Upper lobe of left lung (tissue), 4 donors: ENCODE results near the gene HDDC2.

ENCODE experiments used
- POLR2AphosphoS5 ChIP-seq, 2 donors: sonication (generic); formaldehyde crosslinking; IDR thresholded peaks; one replicate each; pipeline ENCODE4 v1.5.1; 2017; ENCODE audit warnings: antibody characterized with exemption in 2 of 2
- TF ChIP-seq, protein P1 (sequence below), 6 experiments: fragments of 450-650 bp in 4 of 6; fragments of 200-600 bp in 2 of 6; sonication (generic) in 2 of 6; IDR thresholded peaks; one replicate each; pipeline ENCODE4 v1.5.1; 2016 to 2019; ENCODE audit warnings: antibody characterized with exemption in 6 of 6

DNA sequence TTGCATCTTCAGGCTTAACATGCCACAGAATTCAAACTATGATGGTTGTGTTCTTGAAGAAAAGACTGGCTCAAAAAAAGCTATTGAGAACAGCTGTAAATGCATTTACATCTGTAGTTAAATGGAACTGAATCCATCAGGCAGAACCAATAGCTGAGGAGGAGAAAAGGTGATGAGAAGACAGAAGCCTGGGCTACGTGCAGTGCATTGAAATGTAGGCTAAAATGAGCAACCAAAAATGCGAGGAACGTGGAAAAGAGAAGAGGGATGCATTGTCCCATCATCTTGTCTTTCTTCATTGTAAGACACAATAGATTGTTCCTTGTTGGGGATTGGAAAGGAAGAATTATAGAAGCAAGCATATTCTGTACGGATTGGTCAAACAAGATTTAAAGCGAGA, 13.8 kb upstream of the HDDC2 start:
- no peak for TF ChIP-seq POLR2AphosphoS5 (IDR thresholded peaks at IDR 0.05)
- TF ChIP-seq, protein P1, sequence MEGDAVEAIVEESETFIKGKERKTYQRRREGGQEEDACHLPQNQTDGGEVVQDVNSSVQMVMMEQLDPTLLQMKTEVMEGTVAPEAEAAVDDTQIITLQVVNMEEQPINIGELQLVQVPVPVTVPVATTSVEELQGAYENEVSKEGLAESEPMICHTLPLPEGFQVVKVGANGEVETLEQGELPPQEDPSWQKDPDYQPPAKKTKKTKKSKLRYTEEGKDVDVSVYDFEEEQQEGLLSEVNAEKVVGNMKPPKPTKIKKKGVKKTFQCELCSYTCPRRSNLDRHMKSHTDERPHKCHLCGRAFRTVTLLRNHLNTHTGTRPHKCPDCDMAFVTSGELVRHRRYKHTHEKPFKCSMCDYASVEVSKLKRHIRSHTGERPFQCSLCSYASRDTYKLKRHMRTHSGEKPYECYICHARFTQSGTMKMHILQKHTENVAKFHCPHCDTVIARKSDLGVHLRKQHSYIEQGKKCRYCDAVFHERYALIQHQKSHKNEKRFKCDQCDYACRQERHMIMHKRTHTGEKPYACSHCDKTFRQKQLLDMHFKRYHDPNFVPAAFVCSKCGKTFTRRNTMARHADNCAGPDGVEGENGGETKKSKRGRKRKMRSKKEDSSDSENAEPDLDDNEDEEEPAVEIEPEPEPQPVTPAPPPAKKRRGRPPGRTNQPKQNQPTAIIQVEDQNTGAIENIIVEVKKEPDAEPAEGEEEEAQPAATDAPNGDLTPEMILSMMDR (IDR thresholded peaks at IDR 0.05), result no peak
